Prostate gland (tissue), 2 donors: ENCODE measurements around the gene GEN1.

Source experiments
- CTCF ChIP-seq, 4 experiments: fragments of 200-600 bp in 2 of 4; fragments of 450-650 bp in 2 of 4; sonication (generic) in 2 of 4; IDR thresholded peaks; 1 replicate in 3 of 4; 2 replicates in 1 of 4; pipeline ENCODE4 v1.5.1; 2016 to 2019; ENCODE audit warnings: antibody characterized with exemption in 4 of 4, mild to moderate bottlenecking in 2 of 4, moderate library complexity in 2 of 4
- POLR2A ChIP-seq: fragments of 450-650 bp; IDR thresholded peaks from one replicate; pipeline ENCODE4 v1.6.1; 2016; ENCODE audit warnings: antibody characterized with exemption, mild to moderate bottlenecking

- no peak for TF ChIP-seq CTCF (IDR thresholded peaks at IDR 0.05)
- TF ChIP-seq POLR2A: no peak
These were observed 59.2 kb downstream of the GEN1 start for GRCh38 chr2:17813010-17813741.
